SU-DHL-6 (cell line): ENCODE results near the gene NMT1.

Experiments
- H2AFZ ChIP-seq: fragments of 200-600 bp; sonication (generic); 2 replicates; pipeline ENCODE4 v1.6.1; 2014; ENCODE audit warnings: low read depth, mild to moderate bottlenecking, moderate library complexity, mixed read lengths, antibody characterized with exemption, low read length; ENCODE audit not compliant: severe bottlenecking
- H3F3A ChIP-seq: fragments of 200-600 bp; shearing (Covaris generic); 2 replicates; pipeline ENCODE4 v1.6.0; 2016; ENCODE audit warnings: antibody characterized with exemption, mild to moderate bottlenecking; ENCODE audit not compliant: insufficient read depth
- H3K27ac ChIP-seq: fragments of 200-600 bp; sonication (generic); 2 replicates; pipeline ENCODE4 v1.5.1; 2016; ENCODE audit warnings: low read depth, mild to moderate bottlenecking, low read length, moderate library complexity, mixed read lengths
- H3K27me3 ChIP-seq: fragments of 200-600 bp; sonication (generic), shearing (Covaris generic); 2 replicates; pipeline ENCODE4 v1.6.0; 2014; ENCODE audit warnings: mild to moderate bottlenecking, low read length
- H3K36me3 ChIP-seq: fragments of 200-600 bp; sonication (generic); 2 replicates; pipeline ENCODE4 v1.6.1; 2014; ENCODE audit warnings: mild to moderate bottlenecking, low read length, mixed read lengths
- H3K4me2 ChIP-seq: fragments of 300-600, 200-600 bp; shearing (Covaris generic), sonication (generic); 2 replicates; pipeline ENCODE4 v1.6.0; 2014; ENCODE audit warnings: low read length, low read depth, mild to moderate bottlenecking; ENCODE audit not compliant: poor library complexity, severe bottlenecking
- H3K4me3 ChIP-seq: fragments of 200-600 bp; sonication (generic); 2 replicates; pipeline ENCODE4 v1.5.1; 2014; ENCODE audit warnings: antibody characterized with exemption, low read length, mild to moderate bottlenecking, mixed read lengths; ENCODE audit not compliant: insufficient read depth, poor library complexity, severe bottlenecking
- H3K79me2 ChIP-seq: fragments of 200-600 bp; sonication (generic); 2 replicates; pipeline ENCODE4 v1.6.1; 2014; ENCODE audit warnings: mild to moderate bottlenecking, low read length, moderate library complexity; ENCODE audit not compliant: insufficient read depth
- H3K9ac ChIP-seq: fragments of 200-600 bp; sonication (generic); 2 replicates; pipeline ENCODE4 v1.7.0; 2014; ENCODE audit warnings: mild to moderate bottlenecking, low read length
- H3K9me2 ChIP-seq: fragments of 200-600 bp; sonication (generic); replicated peaks from 2 replicates; pipeline ENCODE4 v1.6.1; 2014; ENCODE audit warnings: low read length; ENCODE audit not compliant: insufficient read depth
- H3K9me3 ChIP-seq: fragments of 200-600 bp; sonication (generic); 2 replicates; pipeline ENCODE4 v1.6.1; 2014; ENCODE audit warnings: low read length, mixed read lengths; ENCODE audit not compliant: insufficient read depth
- H4K20me1 ChIP-seq: fragments of 200-600 bp; sonication (generic); 2 replicates; pipeline ENCODE4 v1.6.1; 2014; ENCODE audit warnings: low read depth, mild to moderate bottlenecking, antibody characterized with exemption, low read length, moderate library complexity, mixed read lengths
- EZH2phosphoT487 ChIP-seq: fragments of 200-600 bp; sonication (generic), shearing (Covaris generic); conservative IDR thresholded peaks from 2 replicates; pipeline ENCODE4 v1.6.1; 2018; ENCODE audit warnings: mild to moderate bottlenecking, antibody characterized with exemption, low read length, moderate library complexity, mixed read lengths
- TF ChIP-seq, protein P1 (sequence below): fragments of 200-600 bp; sonication (generic); IDR thresholded peaks from one replicate; pipeline ENCODE4 v1.5.1; 2017; ENCODE audit warnings: antibody characterized with exemption, mild to moderate bottlenecking, low read length, moderate library complexity; ENCODE audit not compliant: insufficient read depth, poor library complexity, severe bottlenecking

The NMT1 gene

DNA sequence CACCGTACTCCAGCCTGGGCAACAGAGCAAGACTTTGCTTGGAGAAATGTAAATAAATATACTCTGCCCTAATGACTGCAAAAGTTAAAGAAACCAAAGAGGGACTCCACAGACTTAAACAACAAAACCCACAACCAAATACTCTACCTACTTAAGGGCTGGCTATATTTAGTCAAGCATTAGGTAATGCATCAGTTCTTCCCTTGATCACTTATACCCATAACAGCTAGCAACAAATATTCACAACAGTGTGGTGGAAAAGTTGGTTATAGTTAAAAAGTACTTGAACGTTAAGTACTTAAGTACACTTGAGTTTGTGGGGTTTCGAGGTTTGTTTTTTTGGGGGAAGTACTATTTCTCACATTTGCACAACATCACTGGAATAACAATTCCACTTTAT is 95.1 kb downstream of the NMT1 start:
- H3F3A ChIP-seq, result peaks cover 22% of the 10 kb centered on the region
- no peak overlapping the region for H3K4me2 ChIP-seq
- no peak overlapping the region for H3K27ac ChIP-seq
- no peak overlapping the region for H3K4me3 ChIP-seq
- H3K9ac ChIP-seq, result no peak overlapping the region
- H3K36me3 ChIP-seq, result no peaks in the 10 kb centered on the region
- TF ChIP-seq, protein P1, sequence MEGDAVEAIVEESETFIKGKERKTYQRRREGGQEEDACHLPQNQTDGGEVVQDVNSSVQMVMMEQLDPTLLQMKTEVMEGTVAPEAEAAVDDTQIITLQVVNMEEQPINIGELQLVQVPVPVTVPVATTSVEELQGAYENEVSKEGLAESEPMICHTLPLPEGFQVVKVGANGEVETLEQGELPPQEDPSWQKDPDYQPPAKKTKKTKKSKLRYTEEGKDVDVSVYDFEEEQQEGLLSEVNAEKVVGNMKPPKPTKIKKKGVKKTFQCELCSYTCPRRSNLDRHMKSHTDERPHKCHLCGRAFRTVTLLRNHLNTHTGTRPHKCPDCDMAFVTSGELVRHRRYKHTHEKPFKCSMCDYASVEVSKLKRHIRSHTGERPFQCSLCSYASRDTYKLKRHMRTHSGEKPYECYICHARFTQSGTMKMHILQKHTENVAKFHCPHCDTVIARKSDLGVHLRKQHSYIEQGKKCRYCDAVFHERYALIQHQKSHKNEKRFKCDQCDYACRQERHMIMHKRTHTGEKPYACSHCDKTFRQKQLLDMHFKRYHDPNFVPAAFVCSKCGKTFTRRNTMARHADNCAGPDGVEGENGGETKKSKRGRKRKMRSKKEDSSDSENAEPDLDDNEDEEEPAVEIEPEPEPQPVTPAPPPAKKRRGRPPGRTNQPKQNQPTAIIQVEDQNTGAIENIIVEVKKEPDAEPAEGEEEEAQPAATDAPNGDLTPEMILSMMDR, result no peak
- no peak for TF ChIP-seq EZH2phosphoT487
- H3K27me3 ChIP-seq, result no peaks in the 10 kb centered on the region
- H3K9me2 ChIP-seq, result no peaks in the 10 kb centered on the region
- peaks cover 3% of the 10 kb centered on the region; the same call in 1 of the 2 replicates for H4K20me1 ChIP-seq
- H3K79me2 ChIP-seq, result peaks cover 16% of the 10 kb centered on the region
- no peaks in the 10 kb centered on the region for H3K9me3 ChIP-seq
- H2AFZ ChIP-seq, result no peak overlapping the region
